Muscle layer of colon (tissue), 2 donors: ENCODE results near the gene MYO5C.

Source experiments
- H3K27ac ChIP-seq: one replicate; pipeline ENCODE4 v1.7.0; 2013; ENCODE audit warnings: low read depth, mild to moderate bottlenecking, low read length, moderate library complexity
- H3K27me3 ChIP-seq, 2 donors: one replicate each; pipeline ENCODE4 v1.7.0; 2013; ENCODE audit warnings: low read length in 2 of 2, mild to moderate bottlenecking in 2 of 2; ENCODE audit not compliant: insufficient read depth in 2 of 2, control insufficient read depth in 1 of 2
- H3K36me3 ChIP-seq: one replicate; pipeline ENCODE4 v1.7.0; 2013; ENCODE audit warnings: mild to moderate bottlenecking, low read length; ENCODE audit not compliant: insufficient read depth
- H3K4me1 ChIP-seq: one replicate; pipeline ENCODE4 v1.7.0; 2013; ENCODE audit warnings: mild to moderate bottlenecking, low read length; ENCODE audit not compliant: insufficient read depth
- H3K4me3 ChIP-seq, 2 donors: one replicate each; pipeline ENCODE4 v1.7.0; 2013; ENCODE audit warnings: low read length in 2 of 2, low read depth in 1 of 2, mild to moderate bottlenecking in 1 of 2, moderate library complexity in 1 of 2
- H3K9ac ChIP-seq: one replicate; pipeline ENCODE4 v1.7.0; 2013; ENCODE audit warnings: low read length
- H3K9me3 ChIP-seq: one replicate; pipeline ENCODE4 v1.7.0; 2013; ENCODE audit warnings: mild to moderate bottlenecking, low read length
- donor health status: abdominal sarcoma.
- donor health status: Adenocarcinoma of cecum.

The MYO5C gene

GRCh38 chr15:52220251-52220650, 75.4 kb downstream of the MYO5C start:
- Histone ChIP-seq H3K27me3 (no peaks in the 10 kb centered on the region), H3K9ac (no peak overlapping the region), H3K4me1 (no peaks in the 10 kb centered on the region), H3K36me3 (no peaks in the 10 kb centered on the region), H3K9me3 (no peaks in the 10 kb centered on the region), H3K27ac (no peak overlapping the region), H3K4me3 (no peak overlapping the region)

- H3K4me1 ChIP-seq = no peaks in the 10 kb centered on the region
- H3K36me3 ChIP-seq = no peaks in the 10 kb centered on the region
- H3K9ac ChIP-seq = no peak overlapping the region
- no peaks in the 10 kb centered on the region for H3K27me3 ChIP-seq
- no peaks in the 10 kb centered on the region for H3K9me3 ChIP-seq
- no peak overlapping the region for H3K4me3 ChIP-seq
- no peak overlapping the region for H3K27ac ChIP-seq
Observed at GRCh38 chr15:52218816-52219215, 76.8 kb downstream of the MYO5C start.

GRCh38 chr15:52218371-52218770, 77.2 kb downstream of the MYO5C start:
- no peaks in the 10 kb centered on the region for H3K36me3 ChIP-seq
- no peak overlapping the region for H3K4me3 ChIP-seq
- H3K9ac ChIP-seq = no peak overlapping the region
- no peak overlapping the region for H3K27ac ChIP-seq
- H3K9me3 ChIP-seq = no peaks in the 10 kb centered on the region
- H3K27me3 ChIP-seq = no peaks in the 10 kb centered on the region
- H3K4me1 ChIP-seq = no peaks in the 10 kb centered on the region

- Histone ChIP-seq H3K4me1 (no peaks in the 10 kb centered on the region), H3K9ac (no peak overlapping the region), H3K36me3 (no peaks in the 10 kb centered on the region), H3K27ac (no peak overlapping the region), H3K27me3 (no peaks in the 10 kb centered on the region), H3K9me3 (no peaks in the 10 kb centered on the region), H3K4me3 (no peak overlapping the region)
Observed at GRCh38 chr15:52217186-52217585, 78.4 kb downstream of the MYO5C start.

- Histone ChIP-seq H3K4me3 (no peak overlapping the region), H3K9ac (no peak overlapping the region), H3K27me3 (no peaks in the 10 kb centered on the region), H3K36me3 (no peaks in the 10 kb centered on the region), H3K4me1 (no peaks in the 10 kb centered on the region), H3K27ac (no peak overlapping the region), H3K9me3 (no peaks in the 10 kb centered on the region)
Observed at GRCh38 chr15:52214553-52214952, 81.1 kb downstream of the MYO5C start.

- H3K36me3 ChIP-seq = no peaks in the 10 kb centered on the region
- H3K9me3 ChIP-seq = no peaks in the 10 kb centered on the region
Observed at GRCh38 chr15:52213206-52213605, 82.4 kb downstream of the MYO5C start.

GRCh38 chr15:52208306-52208946, 87.2 kb downstream of the MYO5C start:
- Histone ChIP-seq H3K9me3 (no peaks in the 10 kb centered on the region), H3K9ac (no peak overlapping the region), H3K27me3 (no peaks in the 10 kb centered on the region), H3K27ac (no peak overlapping the region), H3K36me3 (no peaks in the 10 kb centered on the region), H3K4me3 (no peak overlapping the region), H3K4me1 (no peaks in the 10 kb centered on the region)

More at GRCh38 chr15:52213206-52213605, 82.4 kb downstream of the MYO5C start:
- Histone ChIP-seq H3K4me1 (no peaks in the 10 kb centered on the region), H3K9ac (no peak overlapping the region), H3K27ac (no peak overlapping the region), H3K27me3 (no peaks in the 10 kb centered on the region), H3K4me3 (no peak overlapping the region)

- Histone ChIP-seq H3K36me3 (no peaks in the 10 kb centered on the region), H3K27ac (no peak overlapping the region), H3K4me3 (no peak overlapping the region), H3K27me3 (no peaks in the 10 kb centered on the region), H3K9me3 (no peaks in the 10 kb centered on the region), H3K9ac (no peak overlapping the region), H3K4me1 (no peaks in the 10 kb centered on the region)
Observed at GRCh38 chr15:52207191-52207590, 88.4 kb downstream of the MYO5C start.

- H3K4me3 ChIP-seq = no peak overlapping the region
- H3K27ac ChIP-seq = no peak overlapping the region
- H3K4me1 ChIP-seq = no peaks in the 10 kb centered on the region
- no peaks in the 10 kb centered on the region for H3K36me3 ChIP-seq
- no peaks in the 10 kb centered on the region for H3K27me3 ChIP-seq
- H3K9ac ChIP-seq = no peak overlapping the region
- no peaks in the 10 kb centered on the region for H3K9me3 ChIP-seq
Observed at GRCh38 chr15:52206446-52206845, 89.2 kb downstream of the MYO5C start.

GRCh38 chr15:52204657-52205056, 90.9 kb downstream of the MYO5C start:
- H3K36me3 ChIP-seq = no peaks in the 10 kb centered on the region
- no peaks in the 10 kb centered on the region for H3K4me1 ChIP-seq
- H3K9ac ChIP-seq = no peak overlapping the region
- H3K9me3 ChIP-seq = no peaks in the 10 kb centered on the region
- H3K27me3 ChIP-seq = no peaks in the 10 kb centered on the region
- H3K27ac ChIP-seq = no peak overlapping the region
- H3K4me3 ChIP-seq = no peak overlapping the region

- Histone ChIP-seq H3K9me3 (no peaks in the 10 kb centered on the region), H3K4me1 (no peaks in the 10 kb centered on the region), H3K9ac (no peak overlapping the region), H3K27me3 (no peaks in the 10 kb centered on the region), H3K4me3 (no peak overlapping the region), H3K27ac (no peak overlapping the region), H3K36me3 (no peaks in the 10 kb centered on the region)
Observed at GRCh38 chr15:52200831-52201365, 94.7 kb downstream of the MYO5C start.

GRCh38 chr15:52199271-52199670, 96.3 kb downstream of the MYO5C start:
- no peak overlapping the region for H3K27ac ChIP-seq
- no peak overlapping the region for H3K9ac ChIP-seq
- no peaks in the 10 kb centered on the region for H3K27me3 ChIP-seq
- no peaks in the 10 kb centered on the region for H3K36me3 ChIP-seq
- no peak overlapping the region for H3K4me3 ChIP-seq
- H3K9me3 ChIP-seq = no peaks in the 10 kb centered on the region
- H3K4me1 ChIP-seq = no peaks in the 10 kb centered on the region
